Measurements from ENCODE around the gene NTM.

DNA sequence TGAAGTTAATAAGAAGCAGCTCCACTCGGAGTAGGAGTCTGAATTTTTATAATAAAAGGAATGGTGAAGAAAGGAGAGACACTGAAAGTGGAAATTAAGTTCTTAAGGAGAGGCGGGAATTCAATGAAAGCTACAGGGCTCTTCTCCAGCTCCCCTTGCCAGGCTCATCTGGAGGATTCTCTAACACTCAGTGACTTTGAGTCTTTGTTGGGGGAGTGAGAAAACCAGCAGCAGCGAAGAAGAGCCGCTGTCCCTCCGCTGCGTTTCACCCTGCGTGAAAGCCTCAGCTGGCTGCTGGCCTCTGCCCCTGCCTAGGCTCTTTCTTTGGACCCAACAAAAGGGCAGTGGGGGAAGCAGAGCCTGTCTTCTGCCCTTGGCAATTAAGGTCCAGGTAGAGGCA lies 113.0 kb downstream of the NTM start:
- no peak for TF ChIP-seq POLR2A (IDR thresholded peaks at IDR 0.05)
- no peak for TF ChIP-seq POLR2AphosphoS5 (IDR thresholded peaks at IDR 0.05)
- TF ChIP-seq, protein P1, sequence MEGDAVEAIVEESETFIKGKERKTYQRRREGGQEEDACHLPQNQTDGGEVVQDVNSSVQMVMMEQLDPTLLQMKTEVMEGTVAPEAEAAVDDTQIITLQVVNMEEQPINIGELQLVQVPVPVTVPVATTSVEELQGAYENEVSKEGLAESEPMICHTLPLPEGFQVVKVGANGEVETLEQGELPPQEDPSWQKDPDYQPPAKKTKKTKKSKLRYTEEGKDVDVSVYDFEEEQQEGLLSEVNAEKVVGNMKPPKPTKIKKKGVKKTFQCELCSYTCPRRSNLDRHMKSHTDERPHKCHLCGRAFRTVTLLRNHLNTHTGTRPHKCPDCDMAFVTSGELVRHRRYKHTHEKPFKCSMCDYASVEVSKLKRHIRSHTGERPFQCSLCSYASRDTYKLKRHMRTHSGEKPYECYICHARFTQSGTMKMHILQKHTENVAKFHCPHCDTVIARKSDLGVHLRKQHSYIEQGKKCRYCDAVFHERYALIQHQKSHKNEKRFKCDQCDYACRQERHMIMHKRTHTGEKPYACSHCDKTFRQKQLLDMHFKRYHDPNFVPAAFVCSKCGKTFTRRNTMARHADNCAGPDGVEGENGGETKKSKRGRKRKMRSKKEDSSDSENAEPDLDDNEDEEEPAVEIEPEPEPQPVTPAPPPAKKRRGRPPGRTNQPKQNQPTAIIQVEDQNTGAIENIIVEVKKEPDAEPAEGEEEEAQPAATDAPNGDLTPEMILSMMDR (IDR thresholded peaks at IDR 0.05 in 8 of 11, conservative IDR thresholded peaks at IDR 0.05 in 3 of 11), result no peak

Measured in spleen (tissue), 7 donors.